Measurements from ENCODE around the gene PCSK1. TPM values are rescaled to one million over a fixed set of nuclear protein-coding genes. Genes with fewer than 3 reads are reported as not detected.

The PCSK1 gene
- polyA plus RNA-seq, 3 donors = 1.1 to 5.1 TPM; not detected in 1

Other genes with a start within 250 kb of the PCSK1 start
- gene CAST, start 229.1 kb upstream of the PCSK1 start, polyA plus RNA-seq = 100 to 1,000 TPM in 2 of 3 donors, 10 to 100 TPM in 1; 45.3 to 178 (median 121) TPM

Measured in adipose tissue (tissue), 3 donors.